Transverse colon (tissue), 4 donors: ENCODE results near the gene IBTK. TPM values are rescaled to one million over a fixed set of nuclear protein-coding genes. Genes with fewer than 3 reads are reported as not detected.
"Not testable (repeated sequence)": the region's sequence is repeated elsewhere in the genome, so short reads cannot be mapped to it uniquely, and the experiment has no call there.

Source experiments
- DNase-seq: peaks from one replicate; pipeline ENCODE4 v3.0.0-alpha.2; 2019
- H3K27ac ChIP-seq, 4 donors: fragments of 200-600 bp; sonication (generic); 2 replicates each; pipeline ENCODE4 v1.5.1; 2016 to 2018; ENCODE audit warnings: inconsistent platforms in 4 of 4
- H3K27me3 ChIP-seq: fragments of 200-600 bp; sonication (generic); 2 replicates; pipeline ENCODE4 v1.5.1; 2017; ENCODE audit warnings: inconsistent platforms
- H3K36me3 ChIP-seq, 4 donors: fragments of 200-600 bp; sonication (generic); 2 replicates each; pipeline ENCODE4 v1.5.1; 2017 to 2019; ENCODE audit warnings: inconsistent platforms in 4 of 4
- H3K4me1 ChIP-seq, 4 donors: fragments of 200-600 bp; sonication (generic); 2 replicates each; pipeline ENCODE4 v1.5.1; 2017 to 2020; ENCODE audit warnings: inconsistent platforms in 4 of 4
- H3K4me3 ChIP-seq, 4 donors: fragments of 200-600 bp; sonication (generic); 1 replicate in 1 of 4; 2 replicates in 3 of 4; pipeline versions ENCODE4 v1.5.1 to v1.6.1; 2017 to 2019; ENCODE audit warnings: inconsistent platforms in 4 of 4
- H3K9me3 ChIP-seq, 2 donors: fragments of 200-600 bp; sonication (generic); 2 replicates each; pipeline ENCODE4 v1.5.1; 2017 to 2019; ENCODE audit warnings: inconsistent platforms in 2 of 2
- EP300 ChIP-seq: sonication (generic); formaldehyde crosslinking; IDR thresholded peaks from one replicate; pipeline ENCODE4 v1.6.1; 2017; ENCODE audit warnings: antibody characterized with exemption, low read depth
- POLR2A ChIP-seq: fragments of 450-650 bp; IDR thresholded peaks from one replicate; pipeline ENCODE4 v1.6.1; 2016; ENCODE audit warnings: antibody characterized with exemption, mild to moderate bottlenecking, moderate library complexity
- POLR2AphosphoS5 ChIP-seq, 3 donors: sonication (generic); formaldehyde crosslinking; IDR thresholded peaks; one replicate each; pipeline ENCODE4 v1.6.1; 2016; ENCODE audit warnings: antibody characterized with exemption in 3 of 3
- WGBS, 2 donors: methylation state at CpG; one replicate each; pipeline ENCODE4 v1.1.5; 2018; ENCODE audit warnings: low coverage in 1 of 2; 5-methylcytosine and 5-hydroxymethylcytosine counted together
- in situ Hi-C, 4 donors: fragments of 200-750 bp; cut with MboI; loops; one replicate each; pipeline versions ENCODE4 v1.15.0 to v1.15.1; 2017; ENCODE audit warnings: low sequenced_read_pairs in 3 of 4, low pct_ligation_motif_present in 1 of 4, low pct_unique_long_range_greater_than_20kb in 1 of 4
- intact Hi-C: fragments of 100-400 bp; cut with DNase I; formaldehyde crosslinking; loops from one replicate; pipeline ENCODE4 v1.15.1; 2023; ENCODE audit warnings: low total_unique reads
- total RNA-seq, 4 donors: library from RNA; depleted of rRNA; stranded (reverse); fragments of >200 nt; gene quantifications; one replicate each; pipeline ENCODE4 v1.1.0, GENCODE V29; 2016
- TF ChIP-seq, protein P1 (sequence below), 5 experiments: fragments of 200-600 bp in 3 of 5; fragments of 450-650 bp in 2 of 5; sonication (generic) in 3 of 5; IDR thresholded peaks; 1 replicate in 2 of 5; 2 replicates in 3 of 5; pipeline ENCODE4 v1.5.1; 2016 to 2017; ENCODE audit warnings: antibody characterized with exemption in 5 of 5, inconsistent platforms in 3 of 5, mild to moderate bottlenecking in 2 of 5, moderate library complexity in 1 of 5

Gene IBTK, protein sequence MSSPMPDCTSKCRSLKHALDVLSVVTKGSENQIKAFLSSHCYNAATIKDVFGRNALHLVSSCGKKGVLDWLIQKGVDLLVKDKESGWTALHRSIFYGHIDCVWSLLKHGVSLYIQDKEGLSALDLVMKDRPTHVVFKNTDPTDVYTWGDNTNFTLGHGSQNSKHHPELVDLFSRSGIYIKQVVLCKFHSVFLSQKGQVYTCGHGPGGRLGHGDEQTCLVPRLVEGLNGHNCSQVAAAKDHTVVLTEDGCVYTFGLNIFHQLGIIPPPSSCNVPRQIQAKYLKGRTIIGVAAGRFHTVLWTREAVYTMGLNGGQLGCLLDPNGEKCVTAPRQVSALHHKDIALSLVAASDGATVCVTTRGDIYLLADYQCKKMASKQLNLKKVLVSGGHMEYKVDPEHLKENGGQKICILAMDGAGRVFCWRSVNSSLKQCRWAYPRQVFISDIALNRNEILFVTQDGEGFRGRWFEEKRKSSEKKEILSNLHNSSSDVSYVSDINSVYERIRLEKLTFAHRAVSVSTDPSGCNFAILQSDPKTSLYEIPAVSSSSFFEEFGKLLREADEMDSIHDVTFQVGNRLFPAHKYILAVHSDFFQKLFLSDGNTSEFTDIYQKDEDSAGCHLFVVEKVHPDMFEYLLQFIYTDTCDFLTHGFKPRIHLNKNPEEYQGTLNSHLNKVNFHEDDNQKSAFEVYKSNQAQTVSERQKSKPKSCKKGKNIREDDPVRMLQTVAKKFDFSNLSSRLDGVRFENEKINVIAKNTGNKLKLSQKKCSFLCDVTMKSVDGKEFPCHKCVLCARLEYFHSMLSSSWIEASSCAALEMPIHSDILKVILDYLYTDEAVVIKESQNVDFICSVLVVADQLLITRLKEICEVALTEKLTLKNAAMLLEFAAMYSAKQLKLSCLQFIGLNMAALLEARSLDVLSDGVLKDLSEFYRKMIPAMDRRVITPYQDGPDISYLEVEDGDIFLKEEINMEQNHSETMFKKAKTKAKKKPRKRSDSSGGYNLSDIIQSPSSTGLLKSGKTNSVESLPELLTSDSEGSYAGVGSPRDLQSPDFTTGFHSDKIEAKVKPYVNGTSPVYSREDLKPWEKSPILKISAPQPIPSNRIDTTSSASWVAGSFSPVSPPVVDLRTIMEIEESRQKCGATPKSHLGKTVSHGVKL (N-terminal part only)
- 10 to 100 TPM; 23.6 to 40.5 (median 34.4) TPM for total RNA-seq

DNA sequence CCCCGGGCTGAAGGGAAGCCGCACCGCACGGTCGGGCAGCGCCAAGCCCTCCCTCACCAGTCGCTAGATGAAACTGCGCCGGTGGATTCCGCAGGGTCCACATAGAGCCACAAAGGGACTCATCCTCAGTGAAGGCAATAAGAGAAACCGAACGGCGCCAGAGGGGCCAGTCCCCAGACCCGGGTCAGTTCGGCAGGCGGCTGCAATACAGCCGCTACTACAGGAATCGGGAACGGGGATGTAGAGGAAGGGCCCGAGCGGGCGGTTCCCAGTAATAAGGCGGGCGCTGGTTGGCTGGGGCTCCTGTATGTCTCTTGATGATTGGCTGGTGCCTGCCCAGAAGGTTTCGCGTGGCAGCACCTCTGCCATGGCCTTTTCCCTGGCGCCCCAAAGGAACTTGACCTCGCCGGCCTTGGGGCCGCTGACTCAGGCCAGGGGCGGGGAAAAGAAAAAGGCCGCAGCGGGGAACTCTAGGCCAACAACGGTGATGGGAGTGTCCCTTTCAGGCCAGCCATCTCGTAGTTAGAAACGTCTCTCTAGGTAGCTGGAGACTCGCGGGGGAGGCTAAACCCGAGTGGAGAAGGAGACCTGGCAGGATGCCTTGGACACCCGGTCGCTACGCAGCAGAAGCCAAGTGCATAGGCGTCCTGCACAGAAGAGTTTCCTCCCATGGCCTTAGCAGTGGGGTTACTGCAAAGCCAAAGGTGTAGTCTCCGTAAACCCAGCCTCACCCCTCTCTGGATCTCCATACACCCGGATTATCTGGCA lies at the start of gene IBTK:
IBTK (minus strand) TSS at position 240 of the 768 bp plus-strand sequence. CDS start 7,258 bp downstream, outside the sequence.
- no peaks in the 10 kb centered on the region for H3K27me3 ChIP-seq
- intact Hi-C loops: no loop called here
- 0% methylated on average over 37 of the region's 45 CpGs; no CpG with 5 or more reads in 1 of the 2 donors for WGBS, 2 donors
- peak within 1 kb of the TSS; percentile 94 to 97 (median 95) for H3K27ac ChIP-seq
- H3K36me3 ChIP-seq: no peaks in the 10 kb centered on the region
- DNase-seq: peak; percentile 96
- in situ Hi-C loops: loop anchor here in 2 of 4 donors (25.0 kb wide), 2 partner anchors 940 to 965 kb away; partner anchors contain the start of genes PGM3 (in 1 of the 2) and RWDD2A (in 1 of the 2)
- peaks cover 15 to 40% (median 23%) of the 10 kb centered on the region in 4 donors for H3K4me1 ChIP-seq
- TF ChIP-seq POLR2AphosphoS5 (IDR thresholded peaks at IDR 0.05) (peak; percentile 57 to 75 (median 70)), EP300 (no peak), POLR2A (peak; percentile 88)
- TF ChIP-seq, protein P1, sequence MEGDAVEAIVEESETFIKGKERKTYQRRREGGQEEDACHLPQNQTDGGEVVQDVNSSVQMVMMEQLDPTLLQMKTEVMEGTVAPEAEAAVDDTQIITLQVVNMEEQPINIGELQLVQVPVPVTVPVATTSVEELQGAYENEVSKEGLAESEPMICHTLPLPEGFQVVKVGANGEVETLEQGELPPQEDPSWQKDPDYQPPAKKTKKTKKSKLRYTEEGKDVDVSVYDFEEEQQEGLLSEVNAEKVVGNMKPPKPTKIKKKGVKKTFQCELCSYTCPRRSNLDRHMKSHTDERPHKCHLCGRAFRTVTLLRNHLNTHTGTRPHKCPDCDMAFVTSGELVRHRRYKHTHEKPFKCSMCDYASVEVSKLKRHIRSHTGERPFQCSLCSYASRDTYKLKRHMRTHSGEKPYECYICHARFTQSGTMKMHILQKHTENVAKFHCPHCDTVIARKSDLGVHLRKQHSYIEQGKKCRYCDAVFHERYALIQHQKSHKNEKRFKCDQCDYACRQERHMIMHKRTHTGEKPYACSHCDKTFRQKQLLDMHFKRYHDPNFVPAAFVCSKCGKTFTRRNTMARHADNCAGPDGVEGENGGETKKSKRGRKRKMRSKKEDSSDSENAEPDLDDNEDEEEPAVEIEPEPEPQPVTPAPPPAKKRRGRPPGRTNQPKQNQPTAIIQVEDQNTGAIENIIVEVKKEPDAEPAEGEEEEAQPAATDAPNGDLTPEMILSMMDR (IDR thresholded peaks at IDR 0.05): no peak
- H3K9me3 ChIP-seq: no peaks in the 10 kb centered on the region
- peak within 1 kb of the TSS; percentile 75 to 86 (median 80) for H3K4me3 ChIP-seq

DNA sequence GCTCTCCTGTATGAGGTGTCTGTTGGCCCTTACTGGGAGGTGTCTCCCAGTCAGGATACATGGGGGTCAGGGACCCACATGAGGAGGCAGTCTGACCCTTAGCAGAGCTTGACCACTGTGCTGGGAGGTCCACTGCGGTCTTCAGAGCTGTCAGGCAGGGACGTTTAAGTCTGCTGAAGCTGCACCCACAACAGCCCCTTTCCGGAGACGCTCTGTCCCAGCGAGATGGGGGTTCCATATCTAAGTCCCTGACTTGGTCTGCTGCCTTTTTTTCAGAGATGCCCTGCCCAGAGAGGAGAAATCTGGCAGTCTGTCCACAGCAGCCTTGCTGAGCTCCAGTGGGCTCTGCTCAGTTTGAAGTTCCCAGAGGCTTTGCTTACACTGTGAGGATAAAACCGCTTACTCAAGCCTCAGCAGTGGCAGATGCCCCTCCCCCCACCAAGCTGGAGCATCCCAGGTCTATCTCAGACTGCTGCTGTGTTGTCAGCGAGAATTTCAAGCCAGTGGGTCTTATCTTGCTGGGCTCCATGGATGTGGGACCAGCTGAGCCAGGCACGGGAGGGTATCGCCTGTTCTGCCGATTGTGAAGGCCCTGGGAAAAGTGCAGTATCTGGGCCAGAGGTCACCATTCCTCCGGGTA lies 36.3 kb upstream of the IBTK start:
- intact Hi-C loops (no loop called here), in situ Hi-C loops (no loop called here)
- no peaks in the 10 kb centered on the region for H3K27me3 ChIP-seq
- H3K9me3 ChIP-seq: no peaks in the 10 kb centered on the region
- no peak overlapping the region for H3K27ac ChIP-seq
- H3K4me3 ChIP-seq: no peak overlapping the region
- 78% methylated on average over 7 of the region's 11 CpGs; no CpG with 5 or more reads in 1 of the 2 donors for WGBS, 2 donors
- no peaks in the 10 kb centered on the region for H3K36me3 ChIP-seq
- no peaks in the 10 kb centered on the region for H3K4me1 ChIP-seq
- TF ChIP-seq EP300: no peak
- TF ChIP-seq, protein P1 (IDR thresholded peaks at IDR 0.05): no peak
- TF ChIP-seq POLR2AphosphoS5 (IDR thresholded peaks at IDR 0.05): no peak
- TF ChIP-seq POLR2A: no peak
- DNase-seq: no peak

DNA sequence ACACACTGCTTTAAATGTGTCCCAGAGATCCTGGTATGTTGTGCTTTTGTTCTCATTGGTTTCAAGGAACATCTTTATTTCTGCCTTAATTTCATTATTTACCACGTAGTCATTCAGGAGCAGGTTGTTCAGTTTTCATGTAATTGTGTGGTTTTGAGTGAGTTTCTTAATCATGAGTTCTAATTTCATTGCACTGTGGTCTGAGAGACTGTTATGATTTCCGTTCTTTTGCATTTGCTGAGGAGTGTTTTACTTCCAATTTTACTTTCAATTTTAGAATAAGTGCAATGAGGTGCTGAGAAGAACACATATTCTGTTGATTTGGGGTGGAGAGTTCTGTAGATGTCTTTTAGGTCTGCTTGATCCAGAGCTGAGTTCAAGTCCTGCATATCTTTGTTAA lies 34.0 kb upstream of the IBTK start:
- H3K27me3 ChIP-seq, H3K36me3 ChIP-seq, intact Hi-C loops, DNase-seq, H3K9me3 ChIP-seq, H3K27ac ChIP-seq, H3K4me1 ChIP-seq, in situ Hi-C loops, H3K4me3 ChIP-seq: not testable (repeated sequence)
- 45 to 47% methylated on average over 2 of the region's 2 CpGs for WGBS, 2 donors

DNA sequence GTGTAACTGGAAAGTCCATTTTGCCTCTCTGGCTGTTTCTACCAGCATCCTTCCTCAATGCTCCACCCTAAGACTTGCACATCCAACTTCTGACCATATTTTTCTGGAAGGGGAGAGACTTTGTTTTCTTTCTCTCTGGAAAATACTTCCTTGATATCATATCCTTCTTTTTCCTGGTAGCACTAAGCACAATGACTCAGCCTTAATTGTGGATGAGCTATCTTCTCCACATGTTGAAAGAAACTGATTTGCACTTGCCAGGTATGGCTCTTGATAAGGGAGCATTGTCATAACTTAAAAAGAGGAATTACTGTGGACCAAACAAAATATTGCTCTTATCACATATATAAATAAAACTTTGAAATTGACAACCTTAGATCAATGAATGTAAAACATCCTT lies 30.1 kb upstream of the IBTK start:
- in situ Hi-C loops (loop anchor here in 1 of 4 donors (10.0 kb wide), 1 partner anchor 777 kb away; no protein-coding TSS in a partner anchor), intact Hi-C loops (no loop called here)
- TF ChIP-seq POLR2A (no peak), EP300 (no peak), POLR2AphosphoS5 (IDR thresholded peaks at IDR 0.05) (no peak)
- TF ChIP-seq, protein P1 (IDR thresholded peaks at IDR 0.05): no peak
- DNase-seq: no peak
- no peaks in the 10 kb centered on the region for H3K4me1 ChIP-seq
- H3K27ac ChIP-seq: no peak overlapping the region
- no peak overlapping the region for H3K4me3 ChIP-seq
- no peaks in the 10 kb centered on the region for H3K9me3 ChIP-seq
- H3K36me3 ChIP-seq: no peaks in the 10 kb centered on the region
- no peaks in the 10 kb centered on the region for H3K27me3 ChIP-seq
